Airway epithelial cell (primary cell): ENCODE results near the gene EML3. TPM values are rescaled to one million over a fixed set of nuclear protein-coding genes. Genes with fewer than 3 reads are reported as not detected.

ENCODE experiments used
- total RNA-seq: library from RNA; depleted of rRNA; stranded (reverse); fragments of >200 nt; gene quantifications from 2 replicates; pipeline ENCODE4 v1.2.3, GENCODE V29; 2015

EML3 gene, protein sequence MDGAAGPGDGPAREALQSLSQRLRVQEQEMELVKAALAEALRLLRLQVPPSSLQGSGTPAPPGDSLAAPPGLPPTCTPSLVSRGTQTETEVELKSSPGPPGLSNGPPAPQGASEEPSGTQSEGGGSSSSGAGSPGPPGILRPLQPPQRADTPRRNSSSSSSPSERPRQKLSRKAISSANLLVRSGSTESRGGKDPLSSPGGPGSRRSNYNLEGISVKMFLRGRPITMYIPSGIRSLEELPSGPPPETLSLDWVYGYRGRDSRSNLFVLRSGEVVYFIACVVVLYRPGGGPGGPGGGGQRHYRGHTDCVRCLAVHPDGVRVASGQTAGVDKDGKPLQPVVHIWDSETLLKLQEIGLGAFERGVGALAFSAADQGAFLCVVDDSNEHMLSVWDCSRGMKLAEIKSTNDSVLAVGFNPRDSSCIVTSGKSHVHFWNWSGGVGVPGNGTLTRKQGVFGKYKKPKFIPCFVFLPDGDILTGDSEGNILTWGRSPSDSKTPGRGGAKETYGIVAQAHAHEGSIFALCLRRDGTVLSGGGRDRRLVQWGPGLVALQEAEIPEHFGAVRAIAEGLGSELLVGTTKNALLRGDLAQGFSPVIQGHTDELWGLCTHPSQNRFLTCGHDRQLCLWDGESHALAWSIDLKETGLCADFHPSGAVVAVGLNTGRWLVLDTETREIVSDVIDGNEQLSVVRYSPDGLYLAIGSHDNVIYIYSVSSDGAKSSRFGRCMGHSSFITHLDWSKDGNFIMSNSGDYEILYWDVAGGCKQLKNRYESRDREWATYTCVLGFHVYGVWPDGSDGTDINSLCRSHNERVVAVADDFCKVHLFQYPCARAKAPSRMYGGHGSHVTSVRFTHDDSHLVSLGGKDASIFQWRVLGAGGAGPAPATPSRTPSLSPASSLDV
- total RNA-seq, result 20.8 and 25.4 TPM in 2 replicates

DNA sequence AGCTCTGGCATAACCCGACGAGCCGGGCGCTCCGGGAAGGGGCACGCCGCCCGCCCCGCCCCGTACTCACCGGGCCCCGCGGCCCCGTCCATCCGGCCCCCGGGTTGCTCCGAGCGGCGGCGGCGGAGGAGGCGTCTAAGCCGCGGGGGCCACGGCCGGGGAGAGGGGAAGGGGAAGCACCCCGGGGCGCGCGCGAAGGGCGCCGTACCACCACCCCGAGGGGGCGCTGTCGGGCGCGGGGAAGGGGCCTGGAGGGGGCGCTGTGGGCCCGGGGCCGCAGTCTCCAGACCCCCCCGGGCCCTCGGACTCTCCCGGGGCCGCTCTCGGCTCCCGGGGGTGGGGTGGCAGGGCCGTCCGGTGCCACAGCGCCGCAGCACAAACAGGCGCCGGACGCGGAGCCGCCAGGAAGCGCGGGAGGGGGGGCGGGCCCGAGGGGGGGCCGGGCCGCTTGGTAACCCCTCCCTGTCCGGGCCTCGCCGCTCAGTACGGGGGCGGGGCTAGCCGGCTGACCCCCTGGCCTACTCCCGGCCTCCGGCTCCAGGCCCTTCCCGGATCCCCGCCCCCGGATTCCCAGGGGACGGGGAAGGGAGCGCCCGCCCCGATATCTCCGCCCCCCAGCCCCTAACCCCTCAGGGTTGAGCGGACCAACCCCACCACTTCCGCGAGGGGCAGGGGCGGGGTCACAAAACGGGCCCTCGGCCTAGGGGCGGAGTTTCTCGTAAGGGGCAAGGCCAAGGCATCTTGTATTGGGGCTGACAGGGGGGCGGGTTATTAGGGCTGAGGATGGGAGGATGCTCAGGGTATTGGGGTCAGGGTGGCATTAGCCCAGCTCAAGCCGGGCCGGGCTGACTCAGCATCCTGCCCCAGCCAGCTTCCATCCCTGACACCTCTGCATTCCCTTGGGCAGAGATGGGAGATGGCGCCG is at the start of gene EML3, which contains the start of gene ROM1:
EML3 (minus strand) TSS at position 410 of the 925 bp plus-strand sequence; CDS start at position 92, 318 bp downstream.
ROM1 (plus strand) TSS at position 892 of the 925 bp plus-strand sequence; CDS start at position 917, 25 bp downstream.

DNA sequence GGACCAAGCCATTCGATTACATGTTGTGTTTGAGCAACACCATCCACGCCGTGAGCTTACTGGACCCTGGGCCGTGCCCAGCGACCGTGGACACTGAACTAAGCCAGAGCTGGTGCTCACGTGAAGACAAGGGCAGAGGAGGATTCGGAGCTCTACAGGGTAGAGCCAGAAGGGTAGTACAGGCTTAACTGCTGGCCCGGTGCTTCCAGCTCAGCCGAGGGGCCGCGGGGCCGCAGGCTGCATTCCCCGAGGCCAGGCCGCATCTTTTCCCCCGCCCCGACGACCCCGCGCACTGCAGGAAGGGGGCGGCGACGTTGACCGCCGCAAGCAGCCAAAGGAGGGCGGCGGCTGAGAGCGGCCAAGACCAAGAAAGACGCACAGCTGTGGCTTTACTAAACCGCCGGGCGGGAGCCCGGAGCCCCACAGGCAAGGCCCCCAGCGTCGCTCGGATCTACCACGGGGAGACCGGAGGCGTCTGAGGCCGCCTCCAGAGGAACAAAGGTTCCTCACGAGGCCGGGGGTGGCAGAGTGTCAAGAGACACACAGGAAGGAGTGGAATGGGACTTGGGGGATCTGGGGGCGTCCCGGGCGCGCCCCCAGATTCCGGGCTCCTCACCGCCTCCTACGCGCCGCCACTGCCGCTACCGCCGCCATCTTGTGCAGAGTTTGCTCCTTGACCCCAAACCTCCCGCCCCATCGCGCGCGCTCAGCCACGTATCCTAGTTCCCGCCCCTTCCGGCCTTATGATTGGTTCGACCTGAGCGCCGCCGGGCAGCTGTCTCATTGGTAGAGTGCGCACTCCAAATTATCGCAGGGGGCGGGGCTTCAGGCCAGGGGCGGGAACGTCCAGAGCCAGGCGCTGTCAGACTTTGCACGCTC is 33.6 kb upstream of the EML3 start, which contains the start of gene GANAB:
GANAB (minus strand) TSS at position 668 of the 879 bp plus-strand sequence; CDS start at position 654, 14 bp downstream.

DNA sequence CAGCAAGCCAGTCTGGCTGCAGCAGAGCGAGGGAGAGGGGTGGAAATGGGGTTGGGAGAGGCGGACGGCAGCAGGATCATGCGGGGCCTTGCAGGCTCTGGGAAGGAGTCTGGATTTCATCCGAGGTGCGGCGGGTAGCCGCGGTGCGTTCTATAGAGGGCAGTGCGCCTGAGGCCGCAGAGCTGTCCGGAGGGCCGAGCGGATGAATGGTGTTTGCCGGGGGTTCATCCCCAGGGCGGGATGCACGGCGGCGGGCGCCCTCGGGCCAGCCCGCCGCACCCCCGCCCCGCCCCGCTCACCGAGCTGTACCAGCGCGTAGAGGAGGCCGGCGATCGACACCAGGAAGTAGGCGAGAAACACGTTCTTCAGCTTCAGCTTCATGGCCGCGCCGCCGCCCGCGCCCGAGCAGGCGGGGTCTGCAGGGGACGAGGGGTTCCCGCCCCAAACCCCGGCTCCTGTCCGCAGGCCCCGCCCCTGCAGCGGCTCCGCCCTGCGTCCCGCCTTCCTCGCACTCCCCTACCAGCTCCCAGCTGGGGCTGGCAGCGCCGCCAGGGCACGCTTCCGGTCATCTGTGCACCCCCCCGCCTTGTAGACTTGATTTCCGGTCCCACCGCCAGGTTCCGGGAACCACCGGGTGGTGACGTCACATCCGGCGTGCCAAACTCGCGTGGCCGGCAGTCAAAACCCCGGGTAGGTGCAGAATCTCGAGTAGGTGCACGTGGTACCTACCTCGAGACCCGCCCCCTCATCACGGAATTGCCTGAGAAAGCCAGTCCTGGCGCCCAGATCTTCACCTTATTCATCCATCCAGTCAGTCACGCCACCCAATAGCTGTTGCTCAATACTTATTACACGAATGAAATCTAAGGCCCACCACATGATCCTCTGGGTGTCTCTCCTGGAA is 9.2 kb upstream of the EML3 start, which contains the start of gene B3GAT3:
B3GAT3 (minus strand) TSS at position 420 of the 904 bp plus-strand sequence; CDS start at position 381, 39 bp downstream.

DNA sequence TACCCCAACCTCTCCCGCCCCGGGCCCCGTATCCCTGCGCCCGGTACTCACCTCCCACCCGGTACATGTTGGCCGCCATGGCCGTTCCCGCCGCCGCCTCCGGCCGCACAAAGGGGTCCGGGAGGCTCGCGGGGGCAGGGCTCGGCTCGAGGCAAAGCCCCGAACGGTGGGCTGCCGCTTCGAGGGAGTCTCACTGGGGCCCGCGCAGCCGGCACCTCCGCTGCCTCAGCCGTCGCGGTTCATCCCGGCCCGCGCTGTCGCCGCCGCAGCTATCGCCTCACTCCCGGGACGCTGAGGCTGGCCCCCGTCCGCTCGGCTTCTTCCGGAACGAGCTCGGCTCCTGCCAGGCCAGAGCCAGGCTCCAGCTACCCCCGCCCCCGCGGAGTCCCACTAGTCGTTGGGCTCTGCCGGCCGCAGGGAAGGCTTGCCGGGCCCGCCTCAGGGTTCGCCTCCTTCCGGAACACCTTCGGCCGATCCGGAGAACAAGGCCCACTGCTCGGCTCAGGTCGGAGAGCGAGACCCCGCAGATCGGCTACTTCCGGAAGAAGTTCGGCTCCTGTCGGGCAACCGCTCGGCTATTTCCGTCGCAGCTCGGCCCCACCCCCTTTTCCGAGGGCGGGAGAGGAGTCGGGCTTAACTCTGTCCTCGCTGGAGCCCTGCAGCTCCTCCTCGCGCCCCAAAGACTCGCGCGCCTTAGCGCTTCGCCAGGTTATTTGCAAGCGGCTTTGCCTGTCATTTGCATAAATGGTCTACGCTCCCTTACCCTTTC is 11.0 kb downstream of the EML3 start, which contains the start of gene MTA2:
MTA2 (minus strand) TSS at position 494 of the 769 bp plus-strand sequence; CDS start at position 79, 415 bp downstream.

DNA sequence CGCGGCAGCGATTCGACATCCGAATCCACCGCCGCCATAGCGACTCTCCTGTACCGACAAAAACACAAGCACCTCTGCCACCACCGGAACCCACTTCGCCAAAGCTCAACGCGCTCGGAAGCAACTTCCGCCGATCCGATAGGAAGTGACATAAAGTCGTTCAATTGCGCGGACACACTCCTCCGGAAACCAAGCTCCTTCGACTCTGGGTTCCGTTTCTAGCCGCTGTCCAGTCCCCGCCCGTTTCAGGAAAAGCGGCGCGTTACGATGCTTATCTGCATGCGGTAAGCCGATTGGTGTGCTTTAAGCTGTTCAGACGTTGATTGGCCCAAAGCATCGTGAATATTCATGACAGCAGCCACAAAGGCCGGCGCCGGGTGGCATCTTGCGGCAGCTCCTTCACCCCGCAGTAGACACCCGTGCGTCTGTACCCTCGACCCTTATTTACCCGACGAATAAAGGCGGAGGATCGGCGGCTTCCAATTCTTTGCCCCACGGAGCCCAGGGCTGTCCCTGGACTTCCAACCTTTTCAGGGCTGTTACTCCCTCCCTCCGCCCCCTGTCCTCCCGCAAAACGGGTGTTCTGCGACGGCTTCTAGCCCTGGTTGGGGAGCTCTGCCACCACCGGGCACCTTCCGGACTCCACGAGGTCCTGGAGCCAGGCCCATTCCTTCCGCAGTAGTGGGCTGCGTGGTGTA is 21.0 kb downstream of the EML3 start, which contains the start of gene TUT1:
TUT1 (minus strand) TSS at position 76 of the 698 bp plus-strand sequence; CDS start at position 38, 38 bp downstream.

DNA sequence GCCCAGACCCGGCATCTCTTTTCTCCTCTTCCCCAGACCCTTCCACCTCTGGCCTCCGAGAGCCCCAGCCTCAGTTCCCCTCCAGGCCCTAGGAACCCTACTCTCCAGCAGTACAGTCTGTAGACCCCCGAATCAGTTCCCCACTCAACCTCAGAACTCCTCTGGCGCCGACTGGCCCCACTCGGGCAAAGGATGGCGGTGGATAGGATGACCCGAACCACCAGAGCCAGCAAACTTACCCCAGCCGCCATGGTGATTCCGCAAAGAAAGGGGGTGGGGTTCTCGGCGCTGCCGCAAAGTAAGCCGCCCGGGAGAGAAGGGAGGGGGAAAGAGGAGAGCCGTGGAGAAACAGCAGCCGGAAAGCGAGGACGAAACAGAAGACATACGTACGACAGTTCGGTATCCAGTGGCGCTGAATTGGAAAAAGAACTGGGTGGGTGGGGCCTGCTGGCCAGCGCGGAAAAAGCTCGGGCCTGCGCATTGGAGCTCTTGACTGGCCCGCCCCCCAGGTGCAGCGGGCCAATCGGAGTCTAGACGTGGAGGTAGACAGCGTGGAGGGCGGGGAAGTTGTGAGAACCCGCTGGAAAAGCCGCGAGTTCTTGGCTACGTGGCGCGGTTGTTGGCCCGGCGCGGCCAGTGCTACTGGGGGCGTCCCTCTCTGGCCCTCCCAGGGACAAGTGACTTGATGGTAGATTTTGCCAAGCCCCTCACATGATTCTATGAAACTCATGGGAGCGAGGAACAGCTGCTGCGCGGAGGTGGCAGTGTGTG is 38.8 kb downstream of the EML3 start, which contains the start of gene EEF1G:
EEF1G (minus strand) TSS at position 300 of the 771 bp plus-strand sequence; CDS start at position 251, 49 bp downstream.

Other genes with a start within 250 kb of the EML3 start
- gene SCGB1A1, start 193.7 kb downstream of the EML3 start, total RNA-seq, result not detected in 2 replicates
- 386 and 487 TPM in 2 replicates for gene AHNAK, start 66.0 kb downstream of the EML3 start, total RNA-seq
- gene EEF1G, start 38.9 kb downstream of the EML3 start, total RNA-seq, result 2,164 and 2,188 TPM in 2 replicates
- gene TUT1, start 21.3 kb downstream of the EML3 start, total RNA-seq, result 10.3 and 12.6 TPM in 2 replicates
- 126 and 159 TPM in 2 replicates for gene MTA2, start 10.9 kb downstream of the EML3 start, total RNA-seq
- gene ROM1, start 482 bp upstream of the EML3 start, total RNA-seq, result 1.7 and 3.5 TPM in 2 replicates
- gene B3GAT3, start 9.2 kb upstream of the EML3 start, total RNA-seq, result 30.2 and 30.4 TPM in 2 replicates
- 146 and 160 TPM in 2 replicates for gene GANAB, start 33.8 kb upstream of the EML3 start, total RNA-seq
- gene INTS5, start 40.5 kb upstream of the EML3 start, total RNA-seq, result 30.6 and 31.7 TPM in 2 replicates
- 85.8 and 91.6 TPM in 2 replicates for gene C11orf98, start 52.4 kb upstream of the EML3 start, total RNA-seq
- gene CSKMT, start 52.5 kb upstream of the EML3 start, total RNA-seq, result 9.3 and 14.3 TPM in 2 replicates
- 18.9 and 26.7 TPM in 2 replicates for gene UQCC3, start 58.9 kb upstream of the EML3 start, total RNA-seq
- gene LBHD1, start 59.5 kb upstream of the EML3 start, total RNA-seq, result 2.3 and 5.2 TPM in 2 replicates
- gene UBXN1, start 66.3 kb upstream of the EML3 start, total RNA-seq, result 122 and 144 TPM in 2 replicates
- 0.09 and 0.28 TPM in 2 replicates for gene LRRN4CL, start 76.8 kb upstream of the EML3 start, total RNA-seq
- gene BSCL2, start 94.6 kb upstream of the EML3 start, total RNA-seq, result 59.5 and 69.4 TPM in 2 replicates
- not detected in 2 replicates for gene GNG3, start 94.9 kb upstream of the EML3 start, total RNA-seq
- gene HNRNPUL2, start 114.7 kb upstream of the EML3 start, total RNA-seq, result 9.7 and 12.8 TPM in 2 replicates
- 10.0 and 17.7 TPM in 2 replicates for gene TTC9C, start 115.7 kb upstream of the EML3 start, total RNA-seq
- gene ZBTB3, start 141.4 kb upstream of the EML3 start, total RNA-seq, result 4.2 and 10.2 TPM in 2 replicates
- 115 and 116 TPM in 2 replicates for gene POLR2G, start 148.8 kb upstream of the EML3 start, total RNA-seq
- 18.2 and 18.3 TPM in 2 replicates for gene TAF6L, start 158.6 kb upstream of the EML3 start, total RNA-seq
- gene TMEM179B, start 174.6 kb upstream of the EML3 start, total RNA-seq, result 56.6 and 63.5 TPM in 2 replicates
- 23.5 and 27.9 TPM in 2 replicates for gene TMEM223, start 179.2 kb upstream of the EML3 start, total RNA-seq
- 33.6 and 34.0 TPM in 2 replicates for gene NXF1, start 192.7 kb upstream of the EML3 start, total RNA-seq
- 18.2 and 25.3 TPM in 2 replicates for gene STX5, start 219.3 kb upstream of the EML3 start, total RNA-seq
- gene TEX54, start 220.1 kb upstream of the EML3 start, total RNA-seq, result not detected in 2 replicates
- 67.6 and 70.5 TPM in 2 replicates for gene WDR74, start 226.8 kb upstream of the EML3 start, total RNA-seq